HepG2 (cell line): ENCODE results near the gene SSBP4. TPM values are rescaled to one million over a fixed set of nuclear protein-coding genes. Genes with fewer than 3 reads are reported as not detected.

Source experiments
- ASH2L ChIP-seq: fragments of 300-600, 200-600 bp; sonication (generic); IDR thresholded peaks from 2 replicates; pipeline ENCODE4 v1.7.0; 2017; ENCODE audit warnings: low read depth, mild to moderate bottlenecking, moderate library complexity, mixed read lengths, low read length; ENCODE audit not compliant: insufficient read length
- HHEX ChIP-seq: IDR thresholded peaks from 2 replicates; pipeline ENCODE4 v1.6.1; 2016; ENCODE audit warnings: control low read depth
- MIER2 ChIP-seq: IDR thresholded peaks from 2 replicates; pipeline ENCODE4 v1.6.1; 2016; ENCODE audit warnings: missing biosample characterization, missing genetic modification reagents
- NAIF1 ChIP-seq: sonication (generic); formaldehyde crosslinking; IDR thresholded peaks from 2 replicates; pipeline ENCODE4 v1.5.0; 2020; ENCODE audit warnings: mild to moderate bottlenecking, missing genetic modification reagents, borderline replicate concordance
- POLR2AphosphoS5 ChIP-seq: IDR thresholded peaks from 2 replicates; pipeline ENCODE4 v1.6.1; 2012; ENCODE audit warnings: low read depth, low read length
- RELA ChIP-seq: sonication (generic); formaldehyde crosslinking; IDR thresholded peaks from 2 replicates; pipeline ENCODE4 v1.4.0; 2020; ENCODE audit warnings: missing genetic modification reagents
- SMYD3 ChIP-seq: sonication (generic); formaldehyde crosslinking; IDR thresholded peaks from 2 replicates; pipeline ENCODE4 v1.8.1; 2023; ENCODE audit warnings: mild to moderate bottlenecking, missing genetic modification reagents
- SSRP1 ChIP-seq: IDR thresholded peaks from 2 replicates; pipeline ENCODE4 v1.6.1; 2016; ENCODE audit warnings: control low read depth
- ZNF10 ChIP-seq: sonication (generic); formaldehyde crosslinking; IDR thresholded peaks from 2 replicates; pipeline ENCODE4 v1.4.0; 2020; ENCODE audit warnings: mild to moderate bottlenecking, low read depth, missing genetic modification reagents, borderline replicate concordance
- ZNF326 ChIP-seq: sonication (generic); formaldehyde crosslinking; IDR thresholded peaks from 2 replicates; pipeline ENCODE4 v1.4.0; 2020; ENCODE audit warnings: missing genetic modification reagents, borderline replicate concordance
- ZNF34 ChIP-seq: sonication (generic); formaldehyde crosslinking; IDR thresholded peaks from 2 replicates; pipeline ENCODE4 v1.4.0; 2020; ENCODE audit warnings: mild to moderate bottlenecking, missing genetic modification reagents, borderline replicate concordance
- ZNF569 ChIP-seq: sonication (generic); formaldehyde crosslinking; IDR thresholded peaks from 2 replicates; pipeline ENCODE4 v1.5.0; 2020; ENCODE audit warnings: mild to moderate bottlenecking, missing genetic modification reagents, moderate library complexity, borderline replicate concordance
- ZNF709 ChIP-seq: sonication (generic); formaldehyde crosslinking; IDR thresholded peaks from 2 replicates; pipeline ENCODE4 v1.5.0; 2020; ENCODE audit warnings: mild to moderate bottlenecking, missing genetic modification reagents
- polyA plus RNA-seq, 8 experiments: library from polyadenylated mRNA; depleted of rRNA in 3 of 8; stranded (reverse) in 7 of 8; unstranded in 1 of 8; fragments of >200 nt; fragmentation: Illumina TruSeq in 4 of 8; extraction: Trizol in 4 of 8; gene quantifications; 2 replicates each; pipeline versions ENCODE4 v1.2.1 to v1.2.3, GENCODE V29; 2011 to 2016; ENCODE audit warnings: low read depth in 4 of 8, missing spikeins in 1 of 8, mixed read lengths in 1 of 8; ENCODE audit not compliant: insufficient read depth in 1 of 8
- total RNA-seq, 5 experiments: library from RNA; depleted of rRNA; stranded (reverse); fragments of >200 nt; fragmentation: Illumina TruSeq; extraction: Trizol; gene quantifications; 2 replicates each; pipeline ENCODE4 v1.2.3, GENCODE V29; 2016; ENCODE audit warnings: low read depth in 1 of 5
- TF ChIP-seq, protein P1 (sequence below): sonication (generic); formaldehyde crosslinking; IDR thresholded peaks from 2 replicates; pipeline ENCODE4 v1.4.0; 2020; ENCODE audit warnings: missing genetic modification reagents, mild to moderate bottlenecking, borderline replicate concordance
- TF ChIP-seq, protein P2 (sequence below): sonication (generic); formaldehyde crosslinking; IDR thresholded peaks from 2 replicates; pipeline ENCODE4 v1.8.1; 2023; ENCODE audit warnings: mild to moderate bottlenecking, inconsistent platforms, moderate library complexity, missing genetic modification reagents, borderline replicate concordance
- TF ChIP-seq, protein P3 (sequence below): sonication (generic); formaldehyde crosslinking; IDR thresholded peaks from 2 replicates; pipeline ENCODE4 v1.4.0; 2020; ENCODE audit warnings: missing genetic modification reagents
- TF ChIP-seq, protein P4 (sequence below): IDR thresholded peaks from 2 replicates; pipeline ENCODE4 v1.6.1; 2018; ENCODE audit warnings: missing genetic modification reagents, mild to moderate bottlenecking, missing compliant biosample characterization
- TF ChIP-seq, protein P5 (sequence below): sonication (generic); formaldehyde crosslinking; IDR thresholded peaks from 2 replicates; pipeline ENCODE4 v1.8.0; 2022; ENCODE audit warnings: mild to moderate bottlenecking, missing genetic modification reagents, moderate library complexity
- TF ChIP-seq, protein P6 (sequence below): IDR thresholded peaks from 2 replicates; pipeline ENCODE4 v1.6.1; 2016; ENCODE audit warnings: control low read depth

The SSBP4 gene
- total and polyA plus RNA-seq, 2 of the 13 experiments (the other 11 are each of a cell fraction or from before 2014, with no cell fraction given) = 20.8 to 39.5 TPM

DNA sequence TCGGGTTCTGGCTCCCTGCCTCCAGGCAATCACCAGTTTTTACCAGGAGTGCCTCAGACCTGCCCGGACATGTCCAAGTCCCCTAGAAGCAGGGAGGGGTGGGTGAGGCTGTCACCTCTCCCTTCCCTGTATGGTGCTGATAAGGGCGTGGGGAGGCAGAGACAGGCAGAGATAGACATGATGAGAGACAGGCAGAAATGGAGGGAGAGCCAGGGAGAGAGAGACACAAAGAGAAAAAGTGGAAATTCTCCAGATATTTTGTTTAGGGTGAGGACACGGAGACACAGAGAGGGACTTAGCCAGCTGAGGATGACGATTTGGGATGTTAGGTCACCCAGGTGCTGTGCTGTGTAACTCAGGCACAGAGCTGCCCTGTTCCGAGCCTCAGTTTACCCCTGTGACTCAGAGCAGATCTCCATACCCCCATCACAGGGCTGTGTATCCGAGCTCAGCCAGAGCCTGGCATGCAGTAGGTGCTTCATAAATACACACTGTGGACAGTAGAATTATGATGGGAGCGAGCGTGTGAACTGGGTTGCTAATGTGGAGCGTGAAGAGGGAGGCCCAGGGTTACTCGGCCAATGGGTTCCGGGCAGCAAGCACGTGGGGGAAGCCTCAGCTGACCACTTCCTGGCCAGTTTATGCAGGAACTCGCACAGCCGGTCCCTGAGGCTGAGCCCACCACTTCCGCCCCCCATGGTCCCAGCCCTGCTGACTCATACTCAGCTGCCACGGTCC, 45.1 kb upstream of the SSBP4 start (continued):
- TF ChIP-seq, protein P1, sequence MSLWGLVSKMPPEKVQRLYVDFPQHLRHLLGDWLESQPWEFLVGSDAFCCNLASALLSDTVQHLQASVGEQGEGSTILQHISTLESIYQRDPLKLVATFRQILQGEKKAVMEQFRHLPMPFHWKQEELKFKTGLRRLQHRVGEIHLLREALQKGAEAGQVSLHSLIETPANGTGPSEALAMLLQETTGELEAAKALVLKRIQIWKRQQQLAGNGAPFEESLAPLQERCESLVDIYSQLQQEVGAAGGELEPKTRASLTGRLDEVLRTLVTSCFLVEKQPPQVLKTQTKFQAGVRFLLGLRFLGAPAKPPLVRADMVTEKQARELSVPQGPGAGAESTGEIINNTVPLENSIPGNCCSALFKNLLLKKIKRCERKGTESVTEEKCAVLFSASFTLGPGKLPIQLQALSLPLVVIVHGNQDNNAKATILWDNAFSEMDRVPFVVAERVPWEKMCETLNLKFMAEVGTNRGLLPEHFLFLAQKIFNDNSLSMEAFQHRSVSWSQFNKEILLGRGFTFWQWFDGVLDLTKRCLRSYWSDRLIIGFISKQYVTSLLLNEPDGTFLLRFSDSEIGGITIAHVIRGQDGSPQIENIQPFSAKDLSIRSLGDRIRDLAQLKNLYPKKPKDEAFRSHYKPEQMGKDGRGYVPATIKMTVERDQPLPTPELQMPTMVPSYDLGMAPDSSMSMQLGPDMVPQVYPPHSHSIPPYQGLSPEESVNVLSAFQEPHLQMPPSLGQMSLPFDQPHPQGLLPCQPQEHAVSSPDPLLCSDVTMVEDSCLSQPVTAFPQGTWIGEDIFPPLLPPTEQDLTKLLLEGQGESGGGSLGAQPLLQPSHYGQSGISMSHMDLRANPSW (CRISPR knock-in tag) = no peak
- TF ChIP-seq MIER2 = no peak
- 0 out of 2 replicates have a peak, but pooled peaks have one; percentile 25 for TF ChIP-seq NAIF1 (CRISPR knock-in tag)
- TF ChIP-seq SMYD3 (CRISPR knock-in tag) = no peak
- no peak; the same call in 1 of the 2 replicates for TF ChIP-seq POLR2AphosphoS5
- no peak for TF ChIP-seq ASH2L
- no peak for TF ChIP-seq HHEX (CRISPR knock-in tag)
- TF ChIP-seq, protein P2, sequence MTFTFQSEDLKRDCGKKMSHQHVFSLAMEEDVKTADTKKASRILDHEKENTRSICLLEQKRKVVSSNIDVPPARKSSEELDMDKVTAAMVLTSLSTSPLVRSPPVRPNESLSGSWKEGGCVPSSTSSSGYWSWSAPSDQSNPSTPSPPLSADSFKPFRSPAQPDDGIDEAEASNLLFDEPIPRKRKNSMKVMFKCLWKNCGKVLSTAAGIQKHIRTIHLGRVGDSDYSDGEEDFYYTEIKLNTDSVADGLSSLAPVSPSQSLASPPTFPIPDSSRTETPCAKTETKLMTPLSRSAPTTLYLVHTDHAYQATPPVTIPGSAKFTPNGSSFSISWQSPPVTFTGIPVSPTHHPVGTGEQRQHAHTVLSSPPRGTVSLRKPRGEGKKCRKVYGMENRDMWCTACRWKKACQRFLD = no peak
- TF ChIP-seq, protein P3, sequence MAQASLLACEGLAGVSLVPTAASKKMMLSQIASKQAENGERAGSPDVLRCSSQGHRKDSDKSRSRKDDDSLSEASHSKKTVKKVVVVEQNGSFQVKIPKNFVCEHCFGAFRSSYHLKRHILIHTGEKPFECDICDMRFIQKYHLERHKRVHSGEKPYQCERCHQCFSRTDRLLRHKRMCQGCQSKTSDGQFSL (CRISPR knock-in tag) = no peak
- TF ChIP-seq, protein P4, sequence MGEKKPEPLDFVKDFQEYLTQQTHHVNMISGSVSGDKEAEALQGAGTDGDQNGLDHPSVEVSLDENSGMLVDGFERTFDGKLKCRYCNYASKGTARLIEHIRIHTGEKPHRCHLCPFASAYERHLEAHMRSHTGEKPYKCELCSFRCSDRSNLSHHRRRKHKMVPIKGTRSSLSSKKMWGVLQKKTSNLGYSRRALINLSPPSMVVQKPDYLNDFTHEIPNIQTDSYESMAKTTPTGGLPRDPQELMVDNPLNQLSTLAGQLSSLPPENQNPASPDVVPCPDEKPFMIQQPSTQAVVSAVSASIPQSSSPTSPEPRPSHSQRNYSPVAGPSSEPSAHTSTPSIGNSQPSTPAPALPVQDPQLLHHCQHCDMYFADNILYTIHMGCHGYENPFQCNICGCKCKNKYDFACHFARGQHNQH = no peak
- TF ChIP-seq, protein P5, sequence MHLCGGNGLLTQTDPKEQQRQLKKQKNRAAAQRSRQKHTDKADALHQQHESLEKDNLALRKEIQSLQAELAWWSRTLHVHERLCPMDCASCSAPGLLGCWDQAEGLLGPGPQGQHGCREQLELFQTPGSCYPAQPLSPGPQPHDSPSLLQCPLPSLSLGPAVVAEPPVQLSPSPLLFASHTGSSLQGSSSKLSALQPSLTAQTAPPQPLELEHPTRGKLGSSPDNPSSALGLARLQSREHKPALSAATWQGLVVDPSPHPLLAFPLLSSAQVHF (CRISPR knock-in tag) = no peak
- TF ChIP-seq SSRP1 (CRISPR knock-in tag) = no peak; the same call in 1 of the 2 replicates
- TF ChIP-seq ZNF569 = no peak
- TF ChIP-seq RELA = no peak
- TF ChIP-seq ZNF10 = no peak
- no peak for TF ChIP-seq ZNF34 (CRISPR knock-in tag)
- TF ChIP-seq ZNF709 (CRISPR knock-in tag) = no peak
- TF ChIP-seq, protein P6, sequence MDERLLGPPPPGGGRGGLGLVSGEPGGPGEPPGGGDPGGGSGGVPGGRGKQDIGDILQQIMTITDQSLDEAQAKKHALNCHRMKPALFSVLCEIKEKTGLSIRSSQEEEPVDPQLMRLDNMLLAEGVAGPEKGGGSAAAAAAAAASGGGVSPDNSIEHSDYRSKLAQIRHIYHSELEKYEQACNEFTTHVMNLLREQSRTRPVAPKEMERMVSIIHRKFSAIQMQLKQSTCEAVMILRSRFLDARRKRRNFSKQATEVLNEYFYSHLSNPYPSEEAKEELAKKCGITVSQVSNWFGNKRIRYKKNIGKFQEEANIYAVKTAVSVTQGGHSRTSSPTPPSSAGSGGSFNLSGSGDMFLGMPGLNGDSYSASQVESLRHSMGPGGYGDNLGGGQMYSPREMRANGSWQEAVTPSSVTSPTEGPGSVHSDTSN = no peak
- no peak for TF ChIP-seq ZNF326 (CRISPR knock-in tag)
